NCI-H2227 (cell line): ENCODE measurements around the gene LRR1.
A peak's percentile ranks its signal among the peaks of the same experiment; 100 is the strongest.
"Not testable (repeated sequence)": the region's sequence is repeated elsewhere in the genome, so short reads cannot be mapped to it uniquely, and the experiment has no call there.

Experiments
- DNase-seq: peaks from one replicate; lab custom pipeline; 2025; ENCODE audit not compliant: unreplicated experiment; lab: John Stamatoyannopoulos, UW

LRR1 gene

GRCh38 chr14:49623941-49624839 lies 25.4 kb downstream of the LRR1 start:
- DNase-seq = no peak

DNA sequence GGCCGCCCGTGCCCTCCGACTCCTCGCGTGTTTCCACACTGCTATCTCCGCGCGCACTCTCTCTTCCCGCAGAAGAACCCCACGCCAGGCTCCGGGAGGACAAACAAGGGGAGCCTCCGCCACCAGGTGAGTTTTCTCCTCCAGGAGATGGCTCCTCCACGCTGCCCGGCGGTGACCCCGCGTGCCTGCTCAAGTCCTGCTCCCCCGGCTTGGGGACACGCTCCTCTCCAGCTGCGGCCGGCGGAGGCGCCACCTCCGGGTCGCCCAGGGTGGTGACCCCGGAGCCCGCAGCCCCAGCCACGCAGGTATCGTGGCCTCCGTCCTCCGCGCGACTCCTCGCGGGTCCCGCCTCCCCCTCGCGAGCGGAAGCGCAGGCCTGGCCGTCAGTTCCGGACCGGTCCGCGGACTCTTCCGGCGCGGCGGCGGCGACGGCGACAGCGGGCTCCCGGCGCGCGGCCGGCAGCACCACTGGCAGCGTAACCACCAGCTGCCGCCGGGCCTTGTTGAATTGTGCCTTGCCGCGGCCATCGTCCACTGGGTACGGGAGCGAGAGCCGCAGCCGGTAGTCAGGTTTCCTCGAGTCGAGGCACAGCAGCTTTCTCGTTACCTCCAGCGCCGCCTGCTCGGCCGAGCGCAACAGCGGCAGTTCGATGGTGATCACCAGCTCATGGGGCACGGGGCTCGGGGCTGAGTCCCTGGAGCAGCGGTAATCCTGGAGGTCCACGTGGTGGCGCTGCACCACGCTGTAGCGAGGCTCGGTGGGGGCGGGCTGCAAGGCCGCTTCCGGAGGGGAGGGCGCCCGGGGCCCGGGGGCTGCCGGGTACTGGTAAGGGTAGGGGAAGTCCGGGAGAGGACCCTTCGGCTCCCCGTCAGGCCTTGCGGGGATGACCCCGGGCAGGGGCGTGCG lies 35.2 kb downstream of the LRR1 start:
- DNase-seq = peak; percentile 96

- DNase-seq = peak; percentile 78
Measured at GRCh38 chr14:49634547-49635334, 36.0 kb downstream of the LRR1 start, which contains the start of gene DNAAF2. Gene DNAAF2 (minus strand): TSS chr14:49635244. CDS start chr14:49635149, 95 bp downstream.

- no peak for DNase-seq
Measured at GRCh38 chr14:49636866-49637265, 38.1 kb downstream of the LRR1 start.

DNA sequence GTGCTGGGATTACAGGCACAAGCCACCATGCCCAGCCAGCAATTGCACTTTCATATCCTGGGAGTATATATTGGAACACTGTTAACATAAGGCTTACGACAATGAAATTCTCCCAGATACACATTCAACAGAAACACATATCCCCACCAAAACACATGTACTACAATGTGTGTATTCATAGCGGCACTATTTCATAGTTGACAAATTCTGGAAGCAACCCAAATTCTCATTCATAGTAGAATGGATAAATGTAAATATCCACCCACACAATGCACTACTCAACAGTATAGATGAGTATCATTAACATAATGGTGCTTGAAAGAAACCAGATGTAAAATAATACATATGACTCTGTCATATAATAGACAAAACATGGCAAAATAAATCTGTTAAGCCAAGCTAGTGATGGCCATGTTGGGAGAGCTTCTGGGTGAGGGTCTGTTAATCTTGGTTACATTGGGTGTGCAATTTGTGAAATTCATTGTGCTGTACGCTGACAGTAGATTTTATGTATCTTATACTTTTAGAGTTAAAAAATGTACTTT lies 38.9 kb downstream of the LRR1 start:
- DNase-seq = no peak

DNA sequence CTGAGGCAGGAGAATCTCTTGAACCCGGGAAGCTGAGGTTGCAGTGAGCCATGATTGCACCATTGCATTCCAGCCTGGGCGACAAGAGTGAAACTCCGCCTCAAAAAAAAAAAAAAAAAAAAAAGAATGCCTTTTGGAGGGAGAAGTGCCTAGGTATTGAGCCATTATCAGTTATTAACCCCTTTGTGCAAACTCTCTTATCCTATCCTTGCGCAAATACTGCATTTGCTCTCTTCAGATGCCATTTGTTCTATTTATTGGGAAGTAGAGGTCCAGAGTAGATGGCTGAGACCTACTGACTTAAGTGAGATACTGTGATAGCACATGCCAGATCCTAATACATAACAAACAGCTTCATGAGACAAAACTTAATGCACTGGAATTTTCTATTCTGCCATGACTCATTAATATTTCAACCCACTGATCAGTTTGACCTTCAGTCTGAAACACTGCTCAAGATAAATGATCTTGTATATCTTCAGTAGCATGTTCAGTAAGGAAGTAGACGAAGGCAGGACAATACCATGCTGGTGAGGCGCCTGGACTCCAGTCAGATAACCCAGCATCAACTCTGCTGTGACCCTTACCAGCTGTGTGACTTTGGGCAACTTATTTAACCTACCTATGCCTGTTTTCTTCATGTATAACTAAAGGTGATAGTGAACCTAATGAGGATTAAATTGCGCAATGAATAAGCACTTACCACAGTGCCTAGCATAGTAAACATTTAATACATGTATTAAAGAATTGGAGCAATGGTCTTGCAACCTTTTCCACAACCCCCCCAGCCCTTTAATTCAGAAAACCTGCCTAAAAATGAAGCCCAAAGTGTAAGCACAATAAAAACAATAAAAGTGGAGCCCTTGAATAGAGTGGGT lies 42.0 kb downstream of the LRR1 start:
- no peak for DNase-seq

DNA sequence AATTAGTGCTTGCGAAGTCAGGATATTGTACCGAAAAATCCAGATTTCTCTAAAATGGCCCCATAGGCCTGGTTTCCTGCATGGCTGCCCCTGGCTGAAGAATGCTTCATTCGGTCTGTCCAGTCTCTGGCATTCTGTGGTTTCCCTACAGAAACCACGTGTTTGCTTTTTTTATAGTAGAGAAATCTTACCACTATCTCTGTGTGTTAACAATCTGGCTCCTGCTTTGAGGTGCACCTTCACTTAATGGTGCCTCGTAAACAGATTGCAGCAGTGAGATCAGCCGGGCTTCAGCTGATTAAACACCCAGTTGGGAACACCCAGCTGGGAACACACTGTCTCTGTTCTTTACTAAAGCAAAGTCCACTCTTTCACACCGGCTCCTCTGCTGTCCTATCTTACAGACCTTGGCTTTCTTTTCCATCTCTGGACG lies 43.0 kb downstream of the LRR1 start:
- no peak for DNase-seq

DNA sequence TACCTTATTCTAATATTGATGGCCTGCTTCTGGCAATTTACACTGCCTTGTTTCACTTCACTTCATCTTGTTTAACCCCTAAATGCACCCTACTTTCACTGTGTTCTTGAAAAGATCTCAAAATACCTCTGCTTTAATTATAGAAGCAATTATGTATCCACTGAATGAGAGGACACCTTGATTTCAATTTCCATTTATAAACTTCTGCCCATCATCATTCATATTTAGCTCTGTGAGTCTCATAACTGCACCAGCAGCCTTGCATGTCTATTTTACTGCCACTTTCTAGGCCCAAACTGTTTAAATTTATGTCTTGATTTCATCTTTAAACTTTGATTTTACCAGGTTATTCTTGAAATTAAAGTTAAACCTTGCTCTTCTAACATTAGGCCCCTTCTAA lies 43.4 kb downstream of the LRR1 start:
- no peak for DNase-seq

- DNase-seq = no peak
Measured at GRCh38 chr14:49653508-49653907, 54.8 kb downstream of the LRR1 start.

GRCh38 chr14:49654511-49654910 lies 55.8 kb downstream of the LRR1 start:
- no peak for DNase-seq

DNA sequence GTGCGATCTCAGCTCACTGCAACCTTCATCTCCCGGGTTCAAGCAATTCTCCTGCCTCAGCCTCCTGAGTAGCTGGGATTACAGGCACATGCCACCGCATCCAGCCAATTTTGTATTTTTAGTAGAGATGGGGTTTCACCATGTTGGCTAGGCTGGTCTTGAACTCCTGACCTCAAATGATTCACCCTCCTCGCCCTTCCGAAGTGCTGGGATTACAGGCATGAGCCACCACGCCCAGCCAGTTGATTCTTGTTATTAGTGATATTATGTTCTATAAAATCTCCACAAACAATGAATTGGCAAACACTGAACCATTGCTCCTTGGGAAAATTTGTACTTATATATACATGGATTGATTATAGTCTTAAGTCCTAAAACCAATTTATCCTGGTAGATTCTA lies 58.8 kb downstream of the LRR1 start:
- DNase-seq = not testable (repeated sequence)

GRCh38 chr14:49659526-49660455 lies 61.1 kb downstream of the LRR1 start:
- no peak for DNase-seq
